Tibial nerve (tissue), 3 donors: ENCODE results near the gene INTS1.

Source experiments
- POLR2A ChIP-seq, 2 donors: fragments of 450-650 bp; IDR thresholded peaks; one replicate each; pipeline ENCODE4 v1.6.1; 2017; ENCODE audit warnings: antibody characterized with exemption in 2 of 2, mild to moderate bottlenecking in 2 of 2, moderate library complexity in 2 of 2
- TF ChIP-seq, protein P1 (sequence below), 5 experiments: fragments of 200-600 bp in 3 of 5; fragments of 450-650 bp in 2 of 5; sonication (generic) in 3 of 5; IDR thresholded peaks; one replicate each; pipeline ENCODE4 v1.5.1; 2016 to 2019; ENCODE audit warnings: antibody characterized with exemption in 5 of 5, mild to moderate bottlenecking in 3 of 5, moderate library complexity in 2 of 5

GRCh38 chr7:1544178-1544895, 40.1 kb upstream of the INTS1 start:
- TF ChIP-seq, protein P1, sequence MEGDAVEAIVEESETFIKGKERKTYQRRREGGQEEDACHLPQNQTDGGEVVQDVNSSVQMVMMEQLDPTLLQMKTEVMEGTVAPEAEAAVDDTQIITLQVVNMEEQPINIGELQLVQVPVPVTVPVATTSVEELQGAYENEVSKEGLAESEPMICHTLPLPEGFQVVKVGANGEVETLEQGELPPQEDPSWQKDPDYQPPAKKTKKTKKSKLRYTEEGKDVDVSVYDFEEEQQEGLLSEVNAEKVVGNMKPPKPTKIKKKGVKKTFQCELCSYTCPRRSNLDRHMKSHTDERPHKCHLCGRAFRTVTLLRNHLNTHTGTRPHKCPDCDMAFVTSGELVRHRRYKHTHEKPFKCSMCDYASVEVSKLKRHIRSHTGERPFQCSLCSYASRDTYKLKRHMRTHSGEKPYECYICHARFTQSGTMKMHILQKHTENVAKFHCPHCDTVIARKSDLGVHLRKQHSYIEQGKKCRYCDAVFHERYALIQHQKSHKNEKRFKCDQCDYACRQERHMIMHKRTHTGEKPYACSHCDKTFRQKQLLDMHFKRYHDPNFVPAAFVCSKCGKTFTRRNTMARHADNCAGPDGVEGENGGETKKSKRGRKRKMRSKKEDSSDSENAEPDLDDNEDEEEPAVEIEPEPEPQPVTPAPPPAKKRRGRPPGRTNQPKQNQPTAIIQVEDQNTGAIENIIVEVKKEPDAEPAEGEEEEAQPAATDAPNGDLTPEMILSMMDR (IDR thresholded peaks at IDR 0.05): no peak
- no peak for TF ChIP-seq POLR2A (IDR thresholded peaks at IDR 0.05)
